RPMI7951 (cell line): ENCODE data around the gene TTLL4. TPM values are rescaled to one million over a fixed set of nuclear protein-coding genes. Genes with fewer than 3 reads are reported as not detected.

ENCODE experiments used
- DNase-seq: peaks from one replicate; pipeline ENCODE4 v3.0.0-alpha.2; 2012; ENCODE audit warnings: low read depth
- total RNA-seq: library from RNA; depleted of rRNA; stranded (reverse); fragments of >200 nt; shearing (Covaris generic); gene quantifications from 2 replicates; pipeline ENCODE4 v1.2.3, GENCODE V29; 2014

The TTLL4 gene
- total RNA-seq, 1 experiment from 2014 or later = 28.7 TPM

GRCh38 chr2:218711550-218711929 lies 905 bp downstream of the TTLL4 start:
- DNase-seq = no peak

GRCh38 chr2:218713922-218714321 lies 3.3 kb downstream of the TTLL4 start:
- no peak for DNase-seq

GRCh38 chr2:218716070-218716469 lies 5.4 kb downstream of the TTLL4 start:
- DNase-seq = no peak

GRCh38 chr2:218717262-218717661 lies 6.6 kb downstream of the TTLL4 start:
- DNase-seq = peak; percentile 30

GRCh38 chr2:218718058-218718457 lies 7.4 kb downstream of the TTLL4 start:
- no peak for DNase-seq

- DNase-seq = no peak
These were observed 8.8 kb downstream of the TTLL4 start for GRCh38 chr2:218719457-218719856.

- no peak for DNase-seq
These were observed 9.7 kb downstream of the TTLL4 start for GRCh38 chr2:218720048-218721041.

GRCh38 chr2:218721488-218721887 lies 10.9 kb downstream of the TTLL4 start:
- no peak for DNase-seq

- no peak for DNase-seq
These were observed 11.3 kb downstream of the TTLL4 start for GRCh38 chr2:218721934-218722333.

GRCh38 chr2:218722419-218722818 lies 11.8 kb downstream of the TTLL4 start:
- no peak for DNase-seq

GRCh38 chr2:218722876-218723785 lies 12.5 kb downstream of the TTLL4 start:
- DNase-seq = no peak

- no peak for DNase-seq
These were observed 15.5 kb downstream of the TTLL4 start for GRCh38 chr2:218726004-218726574.

- DNase-seq = peak; percentile 53
These were observed 17.0 kb downstream of the TTLL4 start for GRCh38 chr2:218727502-218728165.

- DNase-seq = no peak
These were observed 19.0 kb downstream of the TTLL4 start for GRCh38 chr2:218729640-218730039.

- DNase-seq = no peak
These were observed 21.6 kb downstream of the TTLL4 start for GRCh38 chr2:218732052-218732760.

- no peak for DNase-seq
These were observed 22.1 kb downstream of the TTLL4 start for GRCh38 chr2:218732761-218733158.

- DNase-seq = peak; percentile 91
These were observed 22.8 kb downstream of the TTLL4 start for GRCh38 chr2:218733171-218734021.

GRCh38 chr2:218734190-218734975 lies 23.7 kb downstream of the TTLL4 start:
- peak; percentile 25 for DNase-seq

GRCh38 chr2:218736531-218736930 lies 25.9 kb downstream of the TTLL4 start:
- DNase-seq = no peak
